GM13977 (cell line): ENCODE measurements around the gene COMMD1.

Experiments used
- DNase-seq: peaks from one replicate; pipeline ENCODE4 v3.0.0; 2012; ENCODE audit warnings: low spot score
- CTCF ChIP-seq: IDR thresholded peaks from 2 replicates; pipeline ENCODE4 v1.5.1; 2012; ENCODE audit warnings: mild to moderate bottlenecking, control low read depth; ENCODE audit not compliant: insufficient read depth; ENCODE audit errors: extremely low read depth, missing control alignments
- in situ Hi-C: fragments of 300-500 bp; cut with MboI; formaldehyde crosslinking; loops from one replicate; pipeline ENCODE4 v1.12.0; 2022; ENCODE audit warnings: low sequenced_read_pairs, low pct_unique_long_range_greater_than_20kb, mixed read lengths, inconsistent platforms; ENCODE audit not compliant: unreplicated experiment

The COMMD1 gene

DNA sequence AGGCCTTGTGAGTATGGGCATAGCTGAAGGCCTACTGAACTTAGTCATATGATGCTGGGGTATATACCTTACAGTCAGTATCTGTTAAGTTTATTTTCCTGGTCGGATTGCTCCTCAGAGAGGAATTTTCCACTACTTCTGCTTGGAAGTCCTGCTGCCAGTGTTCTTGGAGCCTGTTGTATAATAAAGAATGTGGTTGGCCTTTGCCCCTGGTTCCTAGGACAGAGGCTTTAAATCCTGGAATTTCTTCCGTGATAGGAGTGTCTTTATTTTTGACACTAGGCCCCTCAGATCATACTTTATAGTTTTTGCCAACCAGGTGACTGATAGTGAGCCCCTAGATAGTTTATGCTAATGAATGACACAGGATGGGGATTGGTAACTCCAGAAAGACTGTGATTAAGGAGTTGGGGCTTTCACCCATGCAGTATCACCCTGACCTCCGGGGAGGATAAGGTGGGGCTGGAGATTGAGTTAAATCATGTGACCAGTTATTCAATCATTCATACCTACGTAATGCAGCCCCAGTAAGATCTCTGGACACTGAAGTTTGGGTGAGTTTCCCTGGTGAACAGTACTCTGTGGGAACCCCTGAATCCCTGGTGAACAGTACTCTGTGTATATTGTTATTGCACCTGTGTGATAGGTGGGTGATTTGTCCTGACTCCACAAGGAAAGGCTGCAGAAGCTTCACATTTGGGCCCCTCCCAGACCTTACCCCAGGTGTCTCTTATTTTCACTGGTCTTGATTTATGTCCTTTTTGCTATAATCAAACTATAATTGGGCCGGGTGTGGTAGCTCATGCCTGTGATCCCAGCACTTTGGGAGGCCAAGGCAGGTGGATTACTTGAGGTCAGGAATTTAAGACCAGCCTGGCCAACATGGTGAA is 56.9 kb downstream of the COMMD1 start:
- in situ Hi-C loops: no loop called here
- TF ChIP-seq CTCF: no peak
- DNase-seq: no peak

- in situ Hi-C loops: no loop called here
- TF ChIP-seq CTCF: no peak
- DNase-seq: no peak
Measured at GRCh38 chr2:61966087-61966727, 60.7 kb downstream of the COMMD1 start.

- TF ChIP-seq CTCF: no peak
- in situ Hi-C loops: no loop called here
- no peak for DNase-seq
Measured at GRCh38 chr2:61967262-61967661, 61.8 kb downstream of the COMMD1 start.

- in situ Hi-C loops: no loop called here
- no peak for TF ChIP-seq CTCF
- no peak for DNase-seq
Measured at GRCh38 chr2:61969376-61969775, 63.9 kb downstream of the COMMD1 start.

DNA sequence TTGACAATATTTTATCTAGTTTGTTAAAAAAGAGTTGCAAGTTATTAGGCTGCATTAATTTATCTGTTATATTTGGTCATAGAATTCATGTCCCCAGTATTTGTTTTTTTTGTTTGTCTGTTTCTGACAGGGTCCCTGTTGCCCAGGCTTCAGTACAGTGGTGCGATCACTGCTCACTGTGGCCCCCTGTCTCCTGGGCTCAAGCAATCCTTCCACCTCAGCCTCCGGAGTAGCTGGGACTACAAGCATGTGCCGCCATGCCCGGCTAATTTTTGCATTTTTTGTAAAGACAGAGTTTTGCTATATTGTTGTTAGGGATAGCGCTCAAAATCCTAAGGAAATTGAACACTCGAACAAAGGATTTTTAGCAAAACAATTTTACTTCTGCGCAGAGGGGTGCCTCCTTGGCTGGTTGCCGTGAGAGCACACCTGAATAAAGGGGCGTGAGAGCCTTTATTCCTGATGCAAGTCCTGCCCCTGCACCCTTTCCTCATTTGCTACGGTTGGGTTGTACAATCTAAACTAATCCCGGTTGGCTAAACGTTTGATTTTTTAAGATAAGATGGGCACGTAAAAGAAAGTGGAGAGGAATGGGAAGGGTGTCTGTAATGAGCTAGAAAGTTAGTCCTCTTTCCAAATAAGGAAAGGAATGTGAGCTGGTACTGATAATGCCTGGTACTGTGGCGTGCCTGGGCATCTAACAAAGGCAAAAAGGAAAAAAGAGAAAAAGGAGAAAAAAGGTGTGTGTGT is 65.5 kb downstream of the COMMD1 start:
- in situ Hi-C loops: no loop called here
- TF ChIP-seq CTCF: no peak
- DNase-seq: no peak

GRCh38 chr2:61978522-61978921 is 73.0 kb downstream of the COMMD1 start:
- TF ChIP-seq CTCF: no peak
- in situ Hi-C loops: no loop called here
- DNase-seq: peak; percentile 30
